ENCODE results near the gene RAB35.

Gene RAB35

GRCh38 chr12:120136093-120136770, 19.7 kb upstream of the RAB35 start:
- in situ Hi-C loops (cut with MboI; ENCODE audit: low pct_unique_long_range_greater_than_20kb, low sequenced_read_pairs): no loop called here
- no peak for DNase-seq

- in situ Hi-C loops (cut with MboI; ENCODE audit: low pct_unique_long_range_greater_than_20kb, low sequenced_read_pairs): no loop called here
- DNase-seq: no peak
Measured at GRCh38 chr12:120134307-120134980, 17.9 kb upstream of the RAB35 start.

GRCh38 chr12:120132863-120133385, 16.4 kb upstream of the RAB35 start:
- DNase-seq: no peak
- in situ Hi-C loops (cut with MboI; ENCODE audit: low pct_unique_long_range_greater_than_20kb, low sequenced_read_pairs): no loop called here

- no peak for DNase-seq
- in situ Hi-C loops (cut with MboI; ENCODE audit: low pct_unique_long_range_greater_than_20kb, low sequenced_read_pairs): no loop called here
Measured at GRCh38 chr12:120132054-120132836, 15.7 kb upstream of the RAB35 start.

GRCh38 chr12:120131116-120131515, 14.6 kb upstream of the RAB35 start:
- DNase-seq: no peak
- in situ Hi-C loops (cut with MboI; ENCODE audit: low pct_unique_long_range_greater_than_20kb, low sequenced_read_pairs): no loop called here

- in situ Hi-C loops (cut with MboI; ENCODE audit: low pct_unique_long_range_greater_than_20kb, low sequenced_read_pairs): no loop called here
- DNase-seq: no peak
Measured at GRCh38 chr12:120130011-120130410, 13.5 kb upstream of the RAB35 start.

GRCh38 chr12:120126635-120127005, 10.1 kb upstream of the RAB35 start:
- in situ Hi-C loops (cut with MboI; ENCODE audit: low pct_unique_long_range_greater_than_20kb, low sequenced_read_pairs): no loop called here
- DNase-seq: peak; percentile 79

GRCh38 chr12:120125792-120126634, 9.5 kb upstream of the RAB35 start:
- no peak for DNase-seq
- in situ Hi-C loops (cut with MboI; ENCODE audit: low pct_unique_long_range_greater_than_20kb, low sequenced_read_pairs): no loop called here

GRCh38 chr12:120125029-120125428, 8.5 kb upstream of the RAB35 start:
- no peak for DNase-seq
- in situ Hi-C loops (cut with MboI; ENCODE audit: low pct_unique_long_range_greater_than_20kb, low sequenced_read_pairs): no loop called here

GRCh38 chr12:120121766-120122293, 5.3 kb upstream of the RAB35 start:
- DNase-seq: no peak
- in situ Hi-C loops (cut with MboI; ENCODE audit: low pct_unique_long_range_greater_than_20kb, low sequenced_read_pairs): no loop called here

GRCh38 chr12:120121343-120121742, 4.8 kb upstream of the RAB35 start:
- in situ Hi-C loops (cut with MboI; ENCODE audit: low pct_unique_long_range_greater_than_20kb, low sequenced_read_pairs): no loop called here
- no peak for DNase-seq

- no peak for DNase-seq
- in situ Hi-C loops (cut with MboI; ENCODE audit: low pct_unique_long_range_greater_than_20kb, low sequenced_read_pairs): no loop called here
Measured at GRCh38 chr12:120119271-120119973, 2.9 kb upstream of the RAB35 start.

- no peak for DNase-seq
- in situ Hi-C loops (cut with MboI; ENCODE audit: low pct_unique_long_range_greater_than_20kb, low sequenced_read_pairs): no loop called here
Measured at GRCh38 chr12:120118321-120119061, 1.9 kb upstream of the RAB35 start.

- in situ Hi-C loops (cut with MboI; ENCODE audit: low pct_unique_long_range_greater_than_20kb, low sequenced_read_pairs): no loop called here
- no peak for DNase-seq
Measured at GRCh38 chr12:120117961-120118320, 1.4 kb upstream of the RAB35 start.

- in situ Hi-C loops (cut with MboI; ENCODE audit: low pct_unique_long_range_greater_than_20kb, low sequenced_read_pairs): no loop called here
- peak; percentile 93 for DNase-seq
Measured at GRCh38 chr12:120116792-120117651, 469 bp upstream of the RAB35 start.

- in situ Hi-C loops (cut with MboI; ENCODE audit: low pct_unique_long_range_greater_than_20kb, low sequenced_read_pairs): no loop called here
- DNase-seq: no peak
Measured at GRCh38 chr12:120115692-120116440, 687 bp downstream of the RAB35 start.

Data from KBM-7 (cell line).